Right lobe of liver (tissue), 6 donors: ENCODE results near the gene KCNJ16. TPM values are rescaled to one million over a fixed set of nuclear protein-coding genes. Genes with fewer than 3 reads are reported as not detected.

ENCODE experiments used
- ATAC-seq, 4 donors: fragments of 200-7000 bp; cut with Tn5 transposase; one replicate each; pipeline ENCODE4 v1.9.1; 2020; ENCODE audit warnings: mild to moderate bottlenecking in 4 of 4, moderate library complexity in 4 of 4
- DNase-seq, 3 donors: peaks; one replicate each; pipeline ENCODE4 v3.0.0-alpha.2; 2020
- H3K27ac ChIP-seq, 3 donors: fragments of 200-600 bp; one replicate each; pipeline ENCODE4 v1.8.0; 2022
- H3K27me3 ChIP-seq, 2 donors: fragments of 200-600 bp; one replicate each; pipeline ENCODE4 v1.8.0; 2022
- H3K36me3 ChIP-seq, 4 donors: fragments of 200-600 bp; sonication (generic) in 1 of 4; one replicate each; pipeline versions ENCODE4 v1.5.1 to v1.8.0; 2017 to 2022; ENCODE audit warnings: control low read depth in 1 of 4
- H3K4me1 ChIP-seq, 4 donors: fragments of 200-600 bp; sonication (generic) in 1 of 4; one replicate each; pipeline versions ENCODE4 v1.5.1 to v1.8.0; 2017 to 2022; ENCODE audit warnings: control low read depth in 1 of 4
- H3K4me3 ChIP-seq, 3 donors: fragments of 200-600 bp; one replicate each; pipeline ENCODE4 v1.8.0; 2022
- H3K9me3 ChIP-seq, 4 donors: fragments of 200-600 bp; sonication (generic) in 1 of 4; one replicate each; pipeline versions ENCODE4 v1.5.1 to v1.8.0; 2017 to 2022; ENCODE audit warnings: control low read depth in 1 of 4
- CTCF ChIP-seq, 4 donors: fragments of 200-600 bp in 3 of 4; fragments of 450-650 bp in 1 of 4; IDR thresholded peaks; one replicate each; pipeline versions ENCODE4 v1.5.1 to v1.8.0; 2016 to 2022; ENCODE audit warnings: antibody characterized with exemption in 4 of 4, mild to moderate bottlenecking in 2 of 4
- POLR2A ChIP-seq: fragments of 450-650 bp; IDR thresholded peaks from one replicate; pipeline ENCODE4 v1.6.1; 2017; ENCODE audit warnings: antibody characterized with exemption, mild to moderate bottlenecking
- WGBS: methylation state at CpG from one replicate; pipeline ENCODE4 v1.1.6; 2018; ENCODE audit warnings: low coverage, low lambda C conversion rate; ENCODE audit not compliant: insufficient coverage; ENCODE audit errors: missing lambda C conversion rate; 5-methylcytosine and 5-hydroxymethylcytosine counted together
- intact Hi-C, 2 donors: fragments of 100-400 bp; cut with DNase I; formaldehyde crosslinking; loops; one replicate each; pipeline versions ENCODE4 v1.11.2 to v1.14.1; 2022
- total RNA-seq, 6 experiments: library from RNA; depleted of rRNA in 2 of 6; stranded (reverse); fragments of >200 nt in 2 of 6; fragmentation: NEBNext Ultra II Directional in 3 of 6; extraction: Animal tissue kit (Norgen Biotek cat#: 25700) in 3 of 6; gene quantifications; one replicate each; pipeline versions ENCODE4 v1.1.0 to v1.2.4, GENCODE V29; 2016 to 2023
- donor health status: DM: no; HTN: yes; CAD: no.
- donor health status: DM: no; HTN: no; CAD: no.
- donor health status: DM: no; HTN: no; CAD: no.
- donor health status: DM: no; HTN: yes; CAD: no.
- donor health status: DM: no; HTN: yes; CAD: no.

Gene KCNJ16
- total RNA-seq, 6 experiments from 2014 or later = 0.07 to 2.1 (median 0.85) TPM

- Histone ChIP-seq H3K4me3 (no peak overlapping the region), H3K27me3 (no peaks in the 10 kb centered on the region), H3K4me1 (no peaks in the 10 kb centered on the region), H3K27ac (no peak overlapping the region), H3K36me3 (no peaks in the 10 kb centered on the region), H3K9me3 (no peaks in the 10 kb centered on the region)
- TF ChIP-seq POLR2A (no peak), CTCF (IDR thresholded peaks at IDR 0.05) (no peak)
- intact Hi-C loops = no loop called here
- DNase-seq (no peak), ATAC-seq (no peak)
- WGBS = 56% methylated on average over 4 of the region's 4 CpGs
Measured at GRCh38 chr17:70157151-70157550, 82.1 kb downstream of the KCNJ16 start.

- DNase-seq = no peak
- no peaks in the 10 kb centered on the region for H3K36me3 ChIP-seq
- no peaks in the 10 kb centered on the region for H3K27me3 ChIP-seq
- no peak overlapping the region for H3K4me3 ChIP-seq
- intact Hi-C loops = no loop called here
- no peak overlapping the region for H3K27ac ChIP-seq
- no peak for TF ChIP-seq POLR2A
- TF ChIP-seq CTCF (IDR thresholded peaks at IDR 0.05) = no peak
- H3K9me3 ChIP-seq = no peaks in the 10 kb centered on the region
- no peaks in the 10 kb centered on the region for H3K4me1 ChIP-seq
- no peak for ATAC-seq
- 46% methylated on average over 4 of the region's 4 CpGs for WGBS
Measured at GRCh38 chr17:70158180-70158579, 83.2 kb downstream of the KCNJ16 start.

GRCh38 chr17:70158591-70158990 lies 83.6 kb downstream of the KCNJ16 start:
- intact Hi-C loops = no loop called here
- Histone ChIP-seq H3K36me3 (no peaks in the 10 kb centered on the region), H3K4me1 (no peaks in the 10 kb centered on the region), H3K27ac (no peak overlapping the region), H3K9me3 (no peaks in the 10 kb centered on the region), H3K27me3 (no peaks in the 10 kb centered on the region), H3K4me3 (no peak overlapping the region)
- TF ChIP-seq POLR2A (no peak), CTCF (IDR thresholded peaks at IDR 0.05) (no peak)
- ATAC-seq = no peak
- WGBS = 72% methylated on average over 6 of the region's 6 CpGs
- DNase-seq = no peak

GRCh38 chr17:70159980-70160379 lies 85.0 kb downstream of the KCNJ16 start:
- no peaks in the 10 kb centered on the region for H3K36me3 ChIP-seq
- 36% methylated on average over 2 of the region's 2 CpGs for WGBS
- H3K27me3 ChIP-seq = no peaks in the 10 kb centered on the region
- no peak for DNase-seq
- no peaks in the 10 kb centered on the region for H3K9me3 ChIP-seq
- H3K27ac ChIP-seq = no peak overlapping the region
- no peak for ATAC-seq
- TF ChIP-seq CTCF (IDR thresholded peaks at IDR 0.05) (no peak), POLR2A (no peak)
- H3K4me1 ChIP-seq = no peaks in the 10 kb centered on the region
- no peak overlapping the region for H3K4me3 ChIP-seq
- intact Hi-C loops = no loop called here

GRCh38 chr17:70161519-70161918 lies 86.5 kb downstream of the KCNJ16 start:
- H3K27ac ChIP-seq = no peak overlapping the region
- ATAC-seq = no peak
- H3K4me3 ChIP-seq = no peak overlapping the region
- no peak for DNase-seq
- H3K4me1 ChIP-seq = no peaks in the 10 kb centered on the region
- H3K36me3 ChIP-seq = no peaks in the 10 kb centered on the region
- peaks cover 0 to 7% of the 10 kb centered on the region in 2 donors for H3K27me3 ChIP-seq
- H3K9me3 ChIP-seq = no peaks in the 10 kb centered on the region
- 29% methylated on average over 1 of the region's 1 CpG for WGBS
- no peak for TF ChIP-seq CTCF (IDR thresholded peaks at IDR 0.05)
- TF ChIP-seq POLR2A = no peak
- intact Hi-C loops = no loop called here
